ENCODE data around the gene MAP3K4.

The MAP3K4 gene

GRCh38 chr6:161143663-161144430 lies 152.3 kb downstream of the MAP3K4 start:
- DNase-seq (ENCODE audit: low read depth), result no peak

- no peak for DNase-seq (ENCODE audit: low read depth)
Observed at GRCh38 chr6:161150136-161150535, 158.6 kb downstream of the MAP3K4 start.

GRCh38 chr6:161150566-161150965 lies 159.0 kb downstream of the MAP3K4 start:
- no peak for DNase-seq (ENCODE audit: low read depth)

- DNase-seq (ENCODE audit: low read depth), result no peak
Observed at GRCh38 chr6:161151059-161151645, 159.6 kb downstream of the MAP3K4 start.

GRCh38 chr6:161151660-161152526 lies 160.3 kb downstream of the MAP3K4 start:
- DNase-seq (ENCODE audit: low read depth), result no peak

DNA sequence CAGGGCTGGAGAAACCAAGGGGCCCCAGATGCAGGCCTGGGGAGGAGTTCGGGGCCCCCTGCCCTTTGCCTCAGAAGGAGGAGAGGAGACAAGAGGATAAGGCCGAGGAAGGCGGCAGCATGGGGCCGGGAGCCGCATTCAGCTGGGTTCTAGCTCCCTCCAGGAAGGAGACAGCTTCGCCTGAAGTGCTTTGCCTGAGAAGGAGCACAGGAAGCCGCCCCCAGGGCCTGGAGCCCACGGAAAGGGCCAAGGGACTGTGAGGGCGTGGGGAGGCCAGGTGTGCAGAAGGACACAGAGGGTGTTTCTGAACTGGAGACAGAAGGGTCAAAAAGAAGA lies 160.9 kb downstream of the MAP3K4 start:
- no peak for DNase-seq (ENCODE audit: low read depth)

DNA sequence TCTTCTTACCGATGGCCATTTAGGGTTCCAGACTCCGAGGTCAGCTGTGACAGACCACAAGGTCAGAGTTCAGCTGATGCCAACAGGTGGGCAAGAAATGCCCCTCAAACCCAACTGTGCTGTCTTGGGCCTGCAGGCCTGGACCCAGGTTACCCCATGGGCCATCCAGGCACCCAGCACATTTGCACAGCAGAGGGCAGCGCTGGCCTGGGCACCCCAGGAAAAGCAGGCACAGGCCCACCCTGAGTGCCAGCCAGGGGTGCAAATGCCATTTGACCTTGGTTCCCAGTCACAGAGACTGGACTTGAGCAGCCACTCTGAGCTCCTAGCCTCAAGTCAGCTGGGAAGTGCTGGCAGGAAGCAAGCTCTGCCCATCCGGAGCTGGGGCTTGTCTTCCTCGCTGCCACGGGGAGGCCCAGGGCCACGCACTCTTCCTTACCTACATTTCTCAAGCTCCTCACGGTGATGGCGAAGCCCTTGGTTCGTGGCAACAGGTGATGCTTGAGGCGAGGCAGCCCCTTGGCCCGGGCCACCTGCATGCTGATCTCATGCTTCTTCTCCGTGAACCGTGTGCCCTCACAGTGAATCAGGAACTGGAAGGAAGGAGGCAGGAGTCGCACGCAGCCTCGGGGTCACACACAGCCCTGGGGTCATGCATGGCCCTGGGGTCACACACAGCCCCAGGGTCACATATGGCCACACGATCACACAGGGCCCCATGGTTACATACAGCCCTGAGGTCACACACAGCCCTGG lies 161.5 kb downstream of the MAP3K4 start:
- no peak for DNase-seq (ENCODE audit: low read depth)

GRCh38 chr6:161153725-161154124 lies 162.2 kb downstream of the MAP3K4 start:
- DNase-seq (ENCODE audit: low read depth), result no peak

DNA sequence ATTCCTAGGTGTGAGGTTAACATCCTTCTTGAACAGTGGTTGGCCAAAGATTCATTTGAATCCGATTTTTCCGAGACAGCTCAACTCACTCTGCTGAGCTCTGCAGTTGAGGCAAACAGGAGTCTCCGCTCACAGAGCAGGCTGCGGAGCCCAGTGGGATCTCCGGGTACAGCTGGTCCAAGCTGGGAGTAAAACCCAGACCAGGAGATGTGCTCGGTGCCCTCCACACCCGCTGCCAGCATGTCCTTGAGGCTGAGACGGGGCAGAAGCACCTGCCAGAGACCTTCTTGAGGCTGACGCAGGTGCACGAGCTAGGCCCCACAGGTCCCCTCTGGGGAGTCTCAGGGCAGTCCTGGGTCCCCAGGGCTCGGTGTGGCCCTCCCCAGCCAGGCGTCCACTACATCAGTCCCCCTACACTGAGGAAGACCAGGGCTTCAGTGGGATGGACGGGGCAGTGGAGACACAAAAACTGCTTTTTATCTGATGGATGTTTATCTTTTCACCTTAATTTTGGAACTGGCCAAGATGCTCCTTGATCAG lies 163.3 kb downstream of the MAP3K4 start:
- no peak for DNase-seq (ENCODE audit: low read depth)

DNA sequence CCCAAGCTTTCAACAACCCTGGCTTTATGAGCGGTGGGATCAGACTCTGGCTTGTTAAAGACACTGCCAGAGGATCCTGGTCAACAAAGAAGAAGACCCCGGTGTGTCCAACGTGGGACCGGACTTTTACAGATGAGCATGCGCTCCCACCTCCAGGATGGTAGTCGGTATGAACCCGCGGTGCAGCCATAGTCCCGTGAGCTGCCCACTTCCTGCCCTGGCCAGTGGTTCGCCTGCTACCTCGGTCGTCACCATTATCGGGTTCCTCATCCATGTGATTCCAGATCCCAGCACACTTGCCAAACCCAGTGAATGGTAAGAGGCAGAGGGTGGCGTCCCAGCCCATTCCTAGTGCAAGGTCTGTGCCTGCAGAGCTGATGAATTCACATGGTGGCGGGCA lies 169.6 kb downstream of the MAP3K4 start:
- no peak for DNase-seq (ENCODE audit: low read depth)

DNA sequence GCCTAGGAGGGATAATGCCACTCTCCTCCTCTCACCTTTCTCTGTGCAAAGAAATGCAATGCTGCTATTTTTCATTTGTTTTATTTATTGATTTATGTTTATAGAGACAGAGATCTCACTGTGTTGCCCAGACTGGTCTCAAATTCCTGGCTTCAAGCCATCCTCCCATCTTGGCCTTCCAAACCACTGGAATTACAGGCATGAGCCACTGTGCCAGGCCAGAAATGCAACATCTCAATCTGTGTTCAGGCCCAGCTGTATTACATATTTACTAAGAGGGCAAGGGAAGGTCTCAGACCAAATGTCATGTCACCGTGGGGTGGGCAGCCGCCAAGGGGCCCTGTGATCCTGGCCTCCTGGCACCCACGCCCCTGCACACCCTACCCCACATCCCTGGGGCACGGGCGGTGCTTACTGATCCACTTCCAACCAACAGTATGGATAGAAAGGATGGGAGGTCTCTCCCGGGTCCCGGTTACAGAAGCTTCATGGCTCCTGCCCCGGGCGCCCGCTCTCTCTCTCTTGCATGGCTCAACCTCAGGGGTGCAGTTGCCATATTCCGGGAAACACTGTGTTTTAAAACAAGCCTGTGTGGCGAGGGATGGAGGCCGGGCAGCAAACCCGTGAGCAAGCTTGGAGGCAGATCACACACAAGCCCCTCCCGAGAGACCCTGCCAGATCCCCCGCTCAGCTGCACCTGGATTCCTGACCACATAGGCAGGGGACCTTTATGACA lies 170.5 kb downstream of the MAP3K4 start:
- no peak for DNase-seq (ENCODE audit: low read depth)

- no peak for DNase-seq (ENCODE audit: low read depth)
Observed at GRCh38 chr6:161162722-161163121, 171.2 kb downstream of the MAP3K4 start.

- no peak for DNase-seq (ENCODE audit: low read depth)
Observed at GRCh38 chr6:161163466-161164181, 172.1 kb downstream of the MAP3K4 start.

DNA sequence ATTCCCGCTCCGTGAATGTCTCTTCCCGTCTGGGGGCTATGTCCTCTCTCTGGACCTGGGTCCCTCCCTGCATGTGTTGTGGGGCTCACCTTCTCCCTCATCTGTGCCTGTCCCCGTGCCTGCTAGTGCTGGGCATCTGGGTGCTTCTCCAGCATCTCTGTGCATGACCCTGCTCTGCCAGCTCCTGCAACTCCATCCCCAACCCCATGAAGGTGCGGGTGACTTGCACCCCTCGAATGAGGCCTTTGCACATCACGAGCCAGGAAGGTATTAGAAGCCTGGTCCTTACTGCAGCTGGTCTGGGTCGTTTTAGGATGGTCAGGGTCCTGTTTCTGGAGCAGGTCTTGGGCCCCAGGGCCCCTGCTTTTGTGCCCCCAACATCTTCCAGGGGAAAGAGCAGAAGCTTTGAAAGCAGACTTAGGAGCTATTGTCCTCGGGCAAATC lies 172.6 kb downstream of the MAP3K4 start:
- DNase-seq (ENCODE audit: low read depth), result no peak

DNA sequence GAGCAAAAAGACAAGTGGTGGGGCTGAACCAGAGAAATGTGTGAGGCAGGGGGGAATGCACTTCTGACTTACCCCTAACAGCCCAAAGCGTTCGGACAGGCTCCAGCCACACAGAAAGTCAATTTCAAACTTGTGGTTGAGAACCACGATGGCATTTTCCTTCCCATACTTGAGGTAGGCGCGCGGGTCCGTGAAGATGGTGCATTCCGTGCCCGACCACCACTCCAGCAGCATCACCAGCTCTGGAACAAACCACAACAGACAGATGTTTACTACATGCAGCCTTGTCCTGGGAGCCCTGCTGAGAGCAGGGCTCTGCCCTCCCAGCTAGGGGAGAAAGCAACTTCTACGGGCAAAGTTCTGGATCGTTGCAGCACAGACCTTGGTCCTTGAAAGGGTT lies 174.6 kb downstream of the MAP3K4 start:
- DNase-seq (ENCODE audit: low read depth), result no peak

DNA sequence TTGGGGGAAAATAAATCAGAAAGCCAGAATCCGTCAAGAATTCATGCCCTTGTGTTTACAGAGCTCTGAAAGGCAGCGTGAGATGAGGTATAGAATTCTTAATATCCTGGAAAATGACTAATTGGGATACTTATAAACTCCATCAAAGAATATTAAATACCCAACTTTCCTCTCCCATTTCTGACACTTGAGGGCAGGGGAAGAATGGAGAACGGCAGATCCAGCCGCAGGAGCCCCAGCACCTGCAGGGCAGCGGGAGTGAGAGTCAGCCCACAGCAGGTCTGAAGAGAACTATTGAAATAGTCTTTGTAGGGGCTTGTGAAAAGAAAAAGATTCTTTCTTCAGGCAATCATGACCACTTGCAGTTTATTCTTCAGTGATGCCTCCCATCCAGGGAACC lies 175.1 kb downstream of the MAP3K4 start:
- no peak for DNase-seq (ENCODE audit: low read depth)
